ENCODE measurements around the gene KAZN. TPM values are rescaled to one million over a fixed set of nuclear protein-coding genes. Genes with fewer than 3 reads are reported as not detected.
"Not testable (repeated sequence)": the region's sequence is repeated elsewhere in the genome, so short reads cannot be mapped to it uniquely, and the experiment has no call there.

Gene KAZN
- polyA plus RNA-seq, 1 experiment, result 3.7 TPM

GRCh38 chr1:14576155-14576554 is 22.3 kb upstream of the KAZN start:
- TF ChIP-seq CTCF (IDR thresholded peaks at IDR 0.05; ENCODE audit: low read depth, low read length), result no peak
- H3K27me3 ChIP-seq (ENCODE audit: control insufficient read depth, insufficient read depth, low read length), result no peaks in the 10 kb centered on the region
- peaks cover 10% of the 10 kb centered on the region for H3K9me3 ChIP-seq (ENCODE audit: control insufficient read depth, insufficient read depth, low read length)
- no peak for DNase-seq (ENCODE audit: low read depth, low spot score)
- ChIA-PET CTCF (no interaction called here), POLR2A (no interaction called here)
- no peak overlapping the region for H3K4me3 ChIP-seq (ENCODE audit: low read depth, low read length)
- H3K27ac ChIP-seq (ENCODE audit: low read depth, low read length), result no peak overlapping the region

- TF ChIP-seq CTCF (IDR thresholded peaks at IDR 0.05; ENCODE audit: low read depth, low read length), result no peak
- ChIA-PET CTCF (no interaction called here), POLR2A (no interaction called here)
- H3K27me3 ChIP-seq (ENCODE audit: control insufficient read depth, insufficient read depth, low read length), result no peaks in the 10 kb centered on the region
- peaks cover 5% of the 10 kb centered on the region for H3K9me3 ChIP-seq (ENCODE audit: control insufficient read depth, insufficient read depth, low read length)
- no peak for DNase-seq (ENCODE audit: low read depth, low spot score)
- no peak overlapping the region for H3K27ac ChIP-seq (ENCODE audit: low read depth, low read length)
- H3K4me3 ChIP-seq (ENCODE audit: low read depth, low read length), result no peak overlapping the region
These were observed 21.2 kb upstream of the KAZN start for GRCh38 chr1:14577261-14577660.

- ChIA-PET CTCF (no interaction called here), POLR2A (no interaction called here)
- no peak overlapping the region for H3K4me3 ChIP-seq (ENCODE audit: low read depth, low read length)
- no peaks in the 10 kb centered on the region for H3K27me3 ChIP-seq (ENCODE audit: control insufficient read depth, insufficient read depth, low read length)
- no peak for TF ChIP-seq CTCF (IDR thresholded peaks at IDR 0.05; ENCODE audit: low read depth, low read length)
- DNase-seq (ENCODE audit: low read depth, low spot score), result no peak
- no peak overlapping the region for H3K27ac ChIP-seq (ENCODE audit: low read depth, low read length)
- peaks cover 2% of the 10 kb centered on the region; the same call in 1 of the 2 replicates for H3K9me3 ChIP-seq (ENCODE audit: control insufficient read depth, insufficient read depth, low read length)
These were observed 20.3 kb upstream of the KAZN start for GRCh38 chr1:14578156-14578555.

GRCh38 chr1:14580295-14580694 is 18.2 kb upstream of the KAZN start:
- H3K9me3 ChIP-seq (ENCODE audit: control insufficient read depth, insufficient read depth, low read length); DNase-seq (ENCODE audit: low read depth, low spot score); H3K27me3 ChIP-seq (ENCODE audit: control insufficient read depth, insufficient read depth, low read length); H3K4me3 ChIP-seq (ENCODE audit: low read depth, low read length); CTCF ChIA-PET; POLR2A ChIA-PET; H3K27ac ChIP-seq (ENCODE audit: low read depth, low read length): not testable (repeated sequence)

GRCh38 chr1:14580986-14581385 is 17.5 kb upstream of the KAZN start:
- POLR2A ChIA-PET, result no interaction called here
- Histone ChIP-seq H3K9me3 (ENCODE audit: control insufficient read depth, insufficient read depth, low read length) (peaks cover 9% of the 10 kb centered on the region; the same call in 1 of the 2 replicates), H3K27ac (ENCODE audit: low read depth, low read length) (no peak overlapping the region), H3K27me3 (ENCODE audit: control insufficient read depth, insufficient read depth, low read length) (no peaks in the 10 kb centered on the region), H3K4me3 (ENCODE audit: low read depth, low read length) (no peak overlapping the region)
- no peak for DNase-seq (ENCODE audit: low read depth, low spot score)
- CTCF ChIA-PET, result no interaction called here
- TF ChIP-seq CTCF (IDR thresholded peaks at IDR 0.05; ENCODE audit: low read depth, low read length), result no peak

- no peak for DNase-seq (ENCODE audit: low read depth, low spot score)
- Histone ChIP-seq H3K9me3 (ENCODE audit: control insufficient read depth, insufficient read depth, low read length) (peaks cover 11% of the 10 kb centered on the region; the same call in 1 of the 2 replicates), H3K27ac (ENCODE audit: low read depth, low read length) (no peak overlapping the region), H3K27me3 (ENCODE audit: control insufficient read depth, insufficient read depth, low read length) (no peaks in the 10 kb centered on the region), H3K4me3 (ENCODE audit: low read depth, low read length) (no peak overlapping the region)
- ChIA-PET POLR2A (no interaction called here), CTCF (no interaction called here)
- TF ChIP-seq CTCF (IDR thresholded peaks at IDR 0.05; ENCODE audit: low read depth, low read length), result no peak
These were observed 14.7 kb upstream of the KAZN start for GRCh38 chr1:14583788-14584187.
